Natural killer cell treated with Interleukin-12 subunit alpha and Interleukin-12 subunit beta and Interleukin-15 and Interleukin-18, amount 100 ng/mL, for 72 hours (primary cell): Measurements from ENCODE around the gene PRAMEF4. TPM values are rescaled to one million over a fixed set of nuclear protein-coding genes. Genes with fewer than 3 reads are reported as not detected.

Source experiments
- total RNA-seq, 2 donors: library from RNA; stranded (reverse); gene quantifications; one replicate each; pipeline ENCODE4 v1.2.3, GENCODE V29; 2022

The PRAMEF4 gene
- total RNA-seq, 2 donors from 2014 or later = not detected

Other genes starting within 250 kb of the PRAMEF4 start
- gene AADACL4, start 242.1 kb downstream of the PRAMEF4 start, total RNA-seq = not detected
- gene AADACL3, start 170.1 kb downstream of the PRAMEF4 start, total RNA-seq = not detected
- gene CFAP107, start 140.0 kb downstream of the PRAMEF4 start, total RNA-seq = not detected
- not detected for gene PRAMEF12, start 112.5 kb downstream of the PRAMEF4 start, total RNA-seq
- gene PRAMEF1, start 94.8 kb downstream of the PRAMEF4 start, total RNA-seq = not detected
- gene PRAMEF11, start 54.8 kb downstream of the PRAMEF4 start, total RNA-seq = not detected
- gene HNRNPCL1, start 37.5 kb downstream of the PRAMEF4 start, total RNA-seq = not detected
- gene PRAMEF2, start 29.1 kb downstream of the PRAMEF4 start, total RNA-seq = not detected
- not detected for gene PRAMEF10, start 12.1 kb upstream of the PRAMEF4 start, total RNA-seq
- not detected for gene PRAMEF7, start 30.4 kb upstream of the PRAMEF4 start, total RNA-seq
- not detected for gene PRAMEF6, start 61.4 kb upstream of the PRAMEF4 start, total RNA-seq
- gene PRAMEF27, start 170.4 kb upstream of the PRAMEF4 start, total RNA-seq = not detected
- gene HNRNPCL3, start 174.6 kb upstream of the PRAMEF4 start, total RNA-seq = not detected
- not detected for gene PRAMEF25, start 184.6 kb upstream of the PRAMEF4 start, total RNA-seq
- gene HNRNPCL2, start 230.7 kb upstream of the PRAMEF4 start, total RNA-seq = not detected